ENCODE measurements around the gene HPSE2.
"Not testable (repeated sequence)": the region's sequence is repeated elsewhere in the genome, so short reads cannot be mapped to it uniquely, and the experiment has no call there.

The HPSE2 gene

DNA sequence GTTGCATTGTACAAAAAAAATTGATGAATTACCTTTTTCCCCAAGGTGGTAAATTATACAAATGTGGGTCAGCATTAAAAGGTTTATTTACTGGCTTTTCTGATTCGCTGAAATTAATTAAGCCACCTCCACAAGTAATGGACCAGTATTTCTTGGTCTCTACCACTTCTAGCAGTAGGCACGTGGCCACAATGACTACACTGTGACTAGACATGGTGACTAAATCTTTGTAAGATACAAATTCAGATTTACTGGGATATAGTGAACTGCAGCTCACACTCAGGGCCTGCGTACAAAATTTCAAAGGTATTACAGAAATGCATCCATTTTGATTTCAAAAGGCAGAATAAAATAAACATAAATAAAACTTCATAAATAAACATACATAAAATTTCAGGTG is 10.9 kb downstream of the HPSE2 start:
- Mint-ChIP-seq H3K36me3 (no peaks in the 10 kb centered on the region), H3K27ac (no peak overlapping the region), H3K27me3 (peaks cover 13% of the 10 kb centered on the region), H3K4me3 (no peak overlapping the region), H3K9me3 (ENCODE audit: low read depth) (no peaks in the 10 kb centered on the region), H3K4me1 (ENCODE audit: low read depth) (no peaks in the 10 kb centered on the region)

GRCh38 chr10:99207340-99207739 is 28.3 kb downstream of the HPSE2 start:
- Mint-ChIP-seq H3K4me3 (no peak overlapping the region), H3K27me3 (peaks cover 3% of the 10 kb centered on the region)

GRCh38 chr10:99203310-99203709 is 32.3 kb downstream of the HPSE2 start:
- Mint-ChIP-seq H3K4me1 (ENCODE audit: low read depth) (no peaks in the 10 kb centered on the region), H3K27me3 (no peaks in the 10 kb centered on the region), H3K27ac (no peak overlapping the region), H3K4me3 (no peak overlapping the region), H3K9me3 (ENCODE audit: low read depth) (peaks cover 7% of the 10 kb centered on the region), H3K36me3 (no peaks in the 10 kb centered on the region)

More at GRCh38 chr10:99207340-99207739, 28.3 kb downstream of the HPSE2 start:
- Mint-ChIP-seq H3K27ac (no peak overlapping the region), H3K36me3 (no peaks in the 10 kb centered on the region), H3K4me1 (ENCODE audit: low read depth) (no peaks in the 10 kb centered on the region), H3K9me3 (ENCODE audit: low read depth) (peaks cover 17% of the 10 kb centered on the region)

DNA sequence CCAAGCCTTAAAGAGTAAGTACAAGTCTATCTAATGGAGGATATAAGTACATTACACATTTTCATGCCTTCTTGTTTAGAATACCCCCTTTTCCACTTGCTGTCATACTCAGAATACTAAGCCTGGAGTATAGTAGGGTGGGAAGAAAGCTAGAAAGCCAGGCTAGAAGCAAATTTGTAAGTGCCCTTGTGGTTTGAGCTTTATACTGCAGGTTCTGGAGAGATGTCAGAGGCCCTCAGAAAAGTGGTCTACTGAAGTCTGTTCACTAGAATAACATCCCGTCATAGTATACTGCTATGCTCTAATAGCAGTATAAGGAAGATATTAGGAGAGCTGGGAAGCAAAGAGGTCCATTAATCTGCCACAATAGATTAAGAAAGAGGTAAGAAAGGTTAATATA is 62.7 kb downstream of the HPSE2 start:
- Mint-ChIP-seq H3K4me1 (ENCODE audit: low read depth) (no peaks in the 10 kb centered on the region), H3K27me3 (peaks cover 5% of the 10 kb centered on the region), H3K9me3 (ENCODE audit: low read depth) (no peaks in the 10 kb centered on the region), H3K4me3 (no peak overlapping the region), H3K27ac (no peak overlapping the region), H3K36me3 (no peaks in the 10 kb centered on the region)

DNA sequence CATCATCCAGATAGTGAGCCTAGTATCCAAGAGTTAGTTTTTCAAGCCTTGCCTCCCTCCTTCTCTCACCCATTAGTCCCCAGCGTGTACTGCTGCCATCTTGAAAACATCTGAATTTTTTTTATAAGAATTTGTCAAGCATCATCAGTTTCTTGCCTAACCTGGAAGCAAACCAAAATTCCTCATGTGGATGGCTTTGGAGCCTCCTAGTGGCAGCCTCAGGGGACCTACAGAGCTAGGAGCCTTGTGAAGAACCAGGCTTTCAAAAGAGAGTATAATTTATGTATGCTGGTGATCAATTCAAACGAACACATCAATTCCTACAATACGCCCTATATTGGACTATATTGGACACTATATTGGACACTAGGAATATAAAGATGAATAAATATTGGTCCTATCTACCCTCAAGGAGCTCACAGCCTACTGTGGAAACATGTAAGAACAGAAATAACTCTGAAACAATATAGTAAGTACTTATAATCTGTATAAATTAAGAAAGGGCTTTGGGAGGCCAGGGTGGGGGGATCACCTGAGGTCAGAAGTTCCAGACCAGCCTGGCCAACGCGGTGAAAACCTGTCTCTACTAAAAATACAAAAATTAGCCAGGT is 63.4 kb downstream of the HPSE2 start:
- Mint-ChIP-seq H3K9me3 (ENCODE audit: low read depth) (no peaks in the 10 kb centered on the region), H3K27me3 (peaks cover 5% of the 10 kb centered on the region), H3K27ac (no peak overlapping the region), H3K4me3 (no peak overlapping the region), H3K4me1 (ENCODE audit: low read depth) (no peaks in the 10 kb centered on the region), H3K36me3 (no peaks in the 10 kb centered on the region)

DNA sequence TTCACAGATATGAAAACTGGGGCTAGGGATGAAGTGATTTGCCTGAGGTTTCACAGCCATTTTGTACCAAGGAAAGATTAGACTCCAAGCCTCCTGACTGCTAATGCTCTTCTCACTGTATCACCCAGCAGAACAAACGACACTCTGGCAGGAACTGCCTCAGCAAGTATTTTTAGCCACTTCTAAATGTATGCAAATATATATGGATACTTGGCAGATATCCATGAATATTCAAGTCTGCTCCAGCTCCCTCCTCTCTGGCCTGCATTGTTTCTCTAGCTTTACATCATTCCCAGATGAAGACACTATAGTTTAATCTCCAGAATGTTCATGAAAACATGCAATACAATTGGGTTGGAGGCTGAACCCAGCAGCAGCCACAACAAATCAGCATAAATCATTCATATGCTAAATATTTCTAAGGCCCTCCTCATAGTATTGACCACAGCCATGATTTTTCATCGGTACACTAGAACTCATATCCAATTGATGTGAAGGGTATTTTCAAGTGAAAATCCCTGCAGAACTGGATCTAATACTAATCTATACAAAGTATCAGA is 65.5 kb downstream of the HPSE2 start:
- Mint-ChIP-seq H3K27me3 (peaks cover 5% of the 10 kb centered on the region), H3K27ac (no peak overlapping the region), H3K9me3 (ENCODE audit: low read depth) (peaks cover 3% of the 10 kb centered on the region), H3K4me1 (ENCODE audit: low read depth) (no peaks in the 10 kb centered on the region), H3K4me3 (no peak overlapping the region), H3K36me3 (no peaks in the 10 kb centered on the region)

DNA sequence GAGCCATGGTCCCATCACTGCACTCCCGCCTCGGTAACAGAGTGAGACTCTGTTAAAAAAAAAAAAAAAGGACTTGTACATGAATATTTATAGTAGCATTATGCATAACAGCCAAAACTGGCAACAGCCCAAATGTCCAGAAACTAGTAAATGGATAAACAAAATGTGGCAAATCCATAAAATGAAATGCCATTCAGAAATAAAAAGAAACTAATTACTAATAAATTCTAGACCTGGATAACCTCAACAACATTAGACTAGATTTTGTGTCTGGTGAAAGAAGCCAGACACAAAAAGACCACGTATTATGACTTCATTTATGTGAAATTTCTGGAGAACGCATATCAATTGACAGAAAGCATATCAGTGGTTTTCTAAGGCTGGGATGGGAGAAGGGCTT is 74.5 kb downstream of the HPSE2 start:
- Mint-ChIP-seq H3K4me1 (ENCODE audit: low read depth) (no peaks in the 10 kb centered on the region), H3K27ac (no peak overlapping the region), H3K27me3 (peaks cover 2% of the 10 kb centered on the region), H3K4me3 (no peak overlapping the region), H3K36me3 (no peaks in the 10 kb centered on the region), H3K9me3 (ENCODE audit: low read depth) (peaks cover 3% of the 10 kb centered on the region)

DNA sequence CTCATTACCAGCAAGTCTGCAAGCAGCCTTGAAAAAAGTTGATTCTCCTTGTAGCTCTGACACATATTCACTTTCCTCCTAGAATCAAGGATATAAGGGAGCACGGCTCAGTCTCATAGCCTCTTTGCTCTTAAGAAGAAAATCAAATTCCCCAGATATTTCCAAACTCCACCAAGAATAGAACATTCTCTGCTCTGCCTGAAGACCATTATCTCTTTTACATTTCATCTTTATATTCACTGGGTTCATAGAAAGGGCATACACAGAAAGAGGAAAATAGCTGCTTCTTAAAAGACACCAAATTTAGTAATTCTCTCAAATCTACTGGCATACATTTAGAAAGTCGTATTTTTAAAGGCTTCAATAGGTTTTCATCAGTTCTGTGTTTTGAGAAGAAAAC is 92.0 kb downstream of the HPSE2 start:
- Mint-ChIP-seq H3K36me3 (no peaks in the 10 kb centered on the region), H3K27ac (no peak overlapping the region), H3K4me1 (ENCODE audit: low read depth) (no peaks in the 10 kb centered on the region), H3K27me3 (no peaks in the 10 kb centered on the region), H3K9me3 (ENCODE audit: low read depth) (no peaks in the 10 kb centered on the region), H3K4me3 (no peak overlapping the region)

GRCh38 chr10:99143011-99143410 is 92.6 kb downstream of the HPSE2 start:
- Mint-ChIP-seq H3K4me1 (ENCODE audit: low read depth) (no peaks in the 10 kb centered on the region), H3K27me3 (no peaks in the 10 kb centered on the region), H3K9me3 (ENCODE audit: low read depth) (no peaks in the 10 kb centered on the region), H3K4me3 (no peak overlapping the region), H3K36me3 (no peaks in the 10 kb centered on the region), H3K27ac (no peak overlapping the region)

GRCh38 chr10:99132897-99133296 is 102.8 kb downstream of the HPSE2 start:
- H3K4me3 Mint-ChIP-seq; H3K27ac Mint-ChIP-seq; H3K36me3 Mint-ChIP-seq; H3K9me3 Mint-ChIP-seq (ENCODE audit: low read depth); H3K4me1 Mint-ChIP-seq (ENCODE audit: low read depth); H3K27me3 Mint-ChIP-seq: not testable (repeated sequence)

GRCh38 chr10:99125879-99126278 is 109.8 kb downstream of the HPSE2 start:
- H3K4me3 Mint-ChIP-seq = no peak overlapping the region
- peaks cover 6% of the 10 kb centered on the region for H3K9me3 Mint-ChIP-seq (ENCODE audit: low read depth)
- H3K27ac Mint-ChIP-seq = no peak overlapping the region
- no peaks in the 10 kb centered on the region for H3K27me3 Mint-ChIP-seq
- no peaks in the 10 kb centered on the region for H3K36me3 Mint-ChIP-seq
- H3K4me1 Mint-ChIP-seq (ENCODE audit: low read depth) = no peaks in the 10 kb centered on the region

DNA sequence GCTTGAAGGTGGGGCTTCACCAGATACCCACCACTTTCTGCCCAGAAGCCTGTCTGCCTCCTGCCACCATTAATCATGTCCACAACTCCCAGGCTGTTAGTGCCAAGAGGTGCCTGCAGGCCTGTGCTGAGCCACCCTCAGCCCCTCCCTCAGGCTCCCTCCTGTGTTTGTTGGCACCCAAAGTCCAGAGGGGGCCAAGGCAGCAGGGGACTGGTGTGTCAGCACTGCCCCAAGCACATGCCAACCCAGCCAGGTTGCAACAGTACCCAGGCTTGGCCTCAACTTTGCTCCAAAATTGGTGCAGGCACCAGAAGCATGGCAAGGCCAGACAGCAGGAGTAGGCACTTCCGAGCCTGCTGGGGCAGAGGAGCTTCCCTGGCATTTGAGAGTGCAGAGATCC is 111.3 kb downstream of the HPSE2 start:
- no peaks in the 10 kb centered on the region for H3K4me1 Mint-ChIP-seq (ENCODE audit: low read depth)

DNA sequence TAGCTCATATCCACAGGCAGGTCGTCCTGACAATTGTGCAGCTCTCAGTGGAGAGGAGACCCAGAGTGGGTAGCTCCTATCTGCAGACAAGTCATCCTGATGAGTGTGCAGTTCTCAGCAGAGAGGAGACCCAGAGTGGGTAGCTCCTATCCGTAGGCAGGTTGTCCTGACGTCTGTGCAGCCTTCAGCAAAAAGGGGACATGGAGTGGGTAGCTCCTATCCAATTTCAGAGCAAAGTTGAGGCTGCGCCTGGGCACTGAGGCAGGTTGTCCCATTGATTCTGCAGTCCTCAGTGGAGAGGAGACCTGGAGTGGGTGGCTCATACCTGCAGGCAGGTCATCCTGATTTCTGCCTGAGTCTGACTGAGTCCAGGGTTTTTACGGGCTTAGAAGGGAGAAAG is 111.8 kb downstream of the HPSE2 start:
- H3K27ac Mint-ChIP-seq = no peak overlapping the region
- H3K4me3 Mint-ChIP-seq = no peak overlapping the region
- no peaks in the 10 kb centered on the region for H3K36me3 Mint-ChIP-seq
- no peaks in the 10 kb centered on the region for H3K27me3 Mint-ChIP-seq
- no peaks in the 10 kb centered on the region for H3K4me1 Mint-ChIP-seq (ENCODE audit: low read depth)
- peaks cover 6% of the 10 kb centered on the region for H3K9me3 Mint-ChIP-seq (ENCODE audit: low read depth)

More for the DNA sequence above, 111.3 kb downstream of the HPSE2 start:
- Mint-ChIP-seq H3K36me3 (no peaks in the 10 kb centered on the region), H3K9me3 (ENCODE audit: low read depth) (peaks cover 6% of the 10 kb centered on the region), H3K4me3 (no peak overlapping the region), H3K27ac (no peak overlapping the region), H3K27me3 (no peaks in the 10 kb centered on the region)

DNA sequence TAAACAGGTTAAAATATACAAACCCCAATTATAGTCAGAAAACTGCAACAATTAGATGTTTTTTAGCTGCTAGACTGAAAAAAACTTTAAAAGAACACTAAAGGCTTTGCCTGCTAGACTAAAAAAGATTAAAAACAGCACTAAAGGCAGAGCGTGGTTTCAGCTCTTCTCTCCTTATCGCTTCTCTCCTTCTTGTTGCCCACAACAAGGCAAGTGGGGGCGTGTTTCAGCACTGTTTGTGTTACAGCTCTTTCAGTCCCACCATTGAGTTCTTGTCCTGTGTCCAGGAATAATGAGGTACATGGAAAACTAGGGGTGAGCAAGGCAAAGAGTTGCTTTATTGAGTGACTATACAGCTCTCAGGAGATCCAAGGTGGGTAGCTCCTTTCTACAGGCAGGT is 112.3 kb downstream of the HPSE2 start:
- Mint-ChIP-seq H3K4me1 (ENCODE audit: low read depth) (no peaks in the 10 kb centered on the region), H3K27ac (no peak overlapping the region), H3K36me3 (no peaks in the 10 kb centered on the region), H3K27me3 (no peaks in the 10 kb centered on the region), H3K4me3 (no peak overlapping the region), H3K9me3 (ENCODE audit: low read depth) (peaks cover 6% of the 10 kb centered on the region)

DNA sequence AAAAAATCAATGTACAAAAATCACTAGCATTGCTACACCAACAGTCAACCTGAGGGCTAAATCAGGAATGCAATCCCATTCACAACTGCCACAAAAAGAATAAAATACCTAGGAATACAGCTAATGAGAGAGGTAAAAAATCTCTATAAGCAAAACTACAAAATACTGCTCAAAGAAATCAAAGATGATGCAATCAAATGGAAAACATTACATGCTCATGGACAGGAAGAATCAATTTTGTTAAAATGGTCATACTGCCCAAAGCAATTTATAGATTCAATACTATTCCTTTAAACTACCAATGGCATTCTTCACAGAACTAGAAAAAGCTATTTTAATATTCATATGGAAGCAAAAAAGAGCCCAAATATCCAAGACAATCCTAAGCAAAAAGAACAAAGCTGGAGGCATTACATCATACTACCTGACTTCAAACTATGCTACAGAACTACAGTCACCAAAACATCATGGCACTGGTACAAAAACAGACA is 116.3 kb downstream of the HPSE2 start:
- H3K4me1 Mint-ChIP-seq (ENCODE audit: low read depth) = no peaks in the 10 kb centered on the region
- H3K27ac Mint-ChIP-seq = no peak overlapping the region
- H3K36me3 Mint-ChIP-seq = no peaks in the 10 kb centered on the region
- H3K9me3 Mint-ChIP-seq (ENCODE audit: low read depth) = no peaks in the 10 kb centered on the region
- no peak overlapping the region for H3K4me3 Mint-ChIP-seq
- H3K27me3 Mint-ChIP-seq = no peaks in the 10 kb centered on the region

GRCh38 chr10:99115703-99116102 is 119.9 kb downstream of the HPSE2 start:
- no peak overlapping the region for H3K27ac Mint-ChIP-seq
- no peaks in the 10 kb centered on the region for H3K27me3 Mint-ChIP-seq
- no peaks in the 10 kb centered on the region for H3K9me3 Mint-ChIP-seq (ENCODE audit: low read depth)
- no peak overlapping the region for H3K4me3 Mint-ChIP-seq
- H3K36me3 Mint-ChIP-seq = no peaks in the 10 kb centered on the region
- no peaks in the 10 kb centered on the region for H3K4me1 Mint-ChIP-seq (ENCODE audit: low read depth)
